LNCAP (cell line): ENCODE data around the gene SLC51A.

Experiments
- CTCF ChIP-seq: fragments of 450-650 bp; IDR thresholded peaks from 2 replicates; pipeline ENCODE4 v1.5.1; 2017; ENCODE audit warnings: mild to moderate bottlenecking

SLC51A gene

DNA sequence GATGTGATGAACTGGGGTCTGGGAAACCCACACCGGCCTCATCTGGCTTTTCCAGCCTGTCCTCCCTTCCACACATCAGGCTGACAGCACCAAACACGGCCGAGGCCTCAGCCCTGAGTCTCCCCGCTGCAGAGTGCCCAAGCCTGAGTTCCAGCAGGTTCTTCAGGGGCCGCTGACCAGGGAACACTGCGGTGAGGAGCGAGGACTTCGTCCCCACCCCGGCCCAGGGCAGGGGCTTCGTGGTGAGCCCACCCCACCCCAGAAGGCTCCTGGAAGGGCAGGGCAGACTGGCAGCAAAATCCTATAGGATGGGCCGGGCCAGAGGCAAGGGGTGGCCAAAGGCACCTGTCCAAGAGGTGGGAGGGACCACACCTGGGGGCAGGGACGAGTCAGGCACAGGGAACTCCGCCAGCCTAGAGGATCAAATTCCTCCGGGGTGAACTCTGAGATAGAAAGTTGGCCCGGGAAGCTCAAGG lies at the start of gene SLC51A:
Gene SLC51A (plus strand): TSS at position 446 of the 476 bp plus-strand sequence. CDS start 179 bp downstream, outside the sequence.
- TF ChIP-seq CTCF: no peak

DNA sequence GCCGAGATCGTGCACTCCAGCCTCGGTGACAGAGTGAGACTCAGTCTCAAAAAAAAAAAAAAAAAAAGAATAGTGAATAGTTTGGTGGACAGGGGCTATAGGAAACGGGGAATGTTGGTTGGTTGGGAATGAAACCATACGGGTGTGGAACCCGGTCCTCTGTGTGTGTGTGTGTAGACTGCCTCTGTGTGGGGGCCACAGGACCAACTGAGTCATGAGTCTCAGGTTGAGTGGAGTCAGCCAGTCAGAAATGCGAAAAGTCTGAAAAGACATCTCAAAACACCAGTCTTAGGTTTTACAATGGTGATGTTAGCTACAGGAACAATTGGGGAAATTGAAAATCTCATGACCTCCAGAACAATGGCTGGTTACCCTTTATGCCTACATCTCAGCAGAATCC lies 49.6 kb upstream of the SLC51A start:
- no peak for TF ChIP-seq CTCF

- no peak for TF ChIP-seq CTCF
Measured at GRCh38 chr3:196168808-196169391, 47.4 kb upstream of the SLC51A start.

- TF ChIP-seq CTCF: no peak
Measured at GRCh38 chr3:196169836-196170240, 46.5 kb upstream of the SLC51A start.

DNA sequence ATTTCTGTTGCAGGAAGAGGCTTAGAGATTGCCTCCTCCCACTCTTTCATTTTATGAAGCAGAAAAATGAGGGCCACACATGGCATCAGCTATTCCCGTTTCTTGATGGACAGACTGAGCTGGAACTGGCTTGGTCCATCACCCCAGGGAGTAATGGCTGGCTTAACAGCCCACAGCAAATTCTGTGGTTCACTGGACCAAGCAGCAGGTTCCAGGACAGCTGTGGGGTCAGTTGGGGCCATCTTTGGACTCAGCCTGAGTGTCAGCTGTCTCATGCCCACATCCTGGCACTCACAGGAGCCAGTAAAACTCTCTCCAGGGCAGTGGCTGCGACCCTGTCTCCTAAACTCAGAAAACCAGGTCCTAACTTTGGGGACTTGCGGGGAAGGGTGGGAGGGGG lies 41.7 kb upstream of the SLC51A start:
- no peak for TF ChIP-seq CTCF

- no peak for TF ChIP-seq CTCF
Measured at GRCh38 chr3:196175116-196175625, 41.2 kb upstream of the SLC51A start.

GRCh38 chr3:196175722-196176121 lies 40.6 kb upstream of the SLC51A start:
- no peak for TF ChIP-seq CTCF

DNA sequence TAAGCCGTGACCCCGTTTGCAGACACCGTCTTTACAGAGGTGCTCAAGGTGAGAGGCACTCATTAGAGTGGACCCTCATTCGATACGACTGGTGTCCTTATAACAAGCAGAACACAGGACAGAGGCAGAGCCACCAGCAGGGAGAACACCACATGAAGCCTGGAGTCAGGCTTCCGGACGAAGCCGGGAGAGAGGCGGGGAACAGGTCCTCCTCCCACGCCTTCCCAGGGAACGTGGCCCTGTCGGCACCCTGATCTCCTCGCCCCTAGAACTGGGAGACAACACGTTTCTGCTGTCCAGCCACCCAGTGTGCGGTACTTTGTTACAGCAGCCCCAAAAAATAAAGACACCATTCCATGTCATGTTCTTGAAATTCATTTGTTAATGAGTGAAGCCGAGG lies 38.8 kb upstream of the SLC51A start:
- TF ChIP-seq CTCF: no peak
